HepG2 (cell line): ENCODE measurements around the gene MINDY1. TPM values are rescaled to one million over a fixed set of nuclear protein-coding genes. Genes with fewer than 3 reads are reported as not detected.

Experiments used
- ATAC-seq: fragments of 200-7000 bp; cut with Tn5 transposase; 3 replicates; pipeline ENCODE4 v1.9.1; 2020; ENCODE audit warnings: mild to moderate bottlenecking, moderate library complexity
- BruUV-seq: library from RNA; stranded (reverse); fragments of 400-500 nt; replicated peaks from 2 replicates; lab custom pipeline; 2021; lab: Mats Ljungman, UMichigan
- CTCF ChIA-PET: fragments of 300-600 bp; formaldehyde crosslinking; extraction: SDS; loops from one replicate; lab custom pipeline; 2021; ENCODE audit warnings: low total read pairs, inconsistent platforms, low intra/inter-chr PET ratio; lab: Yijun Ruan, JAX
- POLR2A ChIA-PET: fragments of 350-600 bp; sonication (Branson Sonifier 250); formaldehyde crosslinking; loops from one replicate; lab custom pipeline; 2020; ENCODE audit warnings: antibody characterized with exemption, inconsistent platforms; lab: Yijun Ruan, JAX
- DNase-seq: peaks from one replicate; pipeline ENCODE4 v3.0.0-alpha.2; 2015; ENCODE audit warnings: low spot score
- FAIRE-seq: peaks from 3 replicates; lab custom pipeline; 2011; peaks lifted over from hg19 to GRCh38; lab: Jason Lieb, UNC
- H2AFZ ChIP-seq: one replicate; pipeline ENCODE4 v1.6.1; 2011; ENCODE audit warnings: low read length, inconsistent platforms
- H3K27ac ChIP-seq: fragments of 300-600 bp; 3 replicates; pipeline ENCODE4 v1.8.0; 2011; ENCODE audit warnings: mixed run types, mild to moderate bottlenecking, mixed read lengths, low read length, inconsistent platforms; ENCODE audit not compliant: insufficient read depth; ENCODE audit errors: extremely low read length
- H3K27me3 ChIP-seq, 2 experiments: fragments of 200-600 bp in 1 of 2; 2 replicates in 1 of 2; 3 replicates in 1 of 2; pipeline versions ENCODE4 v1.6.0 to v1.8.0; 2011; ENCODE audit warnings: low read length in 2 of 2, mild to moderate bottlenecking in 2 of 2, moderate library complexity in 2 of 2, inconsistent platforms in 1 of 2; ENCODE audit not compliant: insufficient read depth in 2 of 2, control insufficient read depth in 1 of 2
- H3K36me3 ChIP-seq, 2 experiments: fragments of 200-600 bp in 1 of 2; replicated peaks in 1 of 2; 2 replicates in 1 of 2; 3 replicates in 1 of 2; pipeline versions ENCODE4 v1.5.1 to v1.8.0; 2011; ENCODE audit warnings: low read length in 2 of 2, inconsistent platforms in 1 of 2; ENCODE audit not compliant: insufficient read depth in 2 of 2, control insufficient read depth in 1 of 2
- H3K4me1 ChIP-seq: 2 replicates; pipeline ENCODE4 v1.5.1; 2012; ENCODE audit warnings: low read length, inconsistent platforms; ENCODE audit not compliant: insufficient read depth
- H3K4me2 ChIP-seq: 2 replicates; pipeline ENCODE4 v1.6.0; 2011; ENCODE audit warnings: low read depth, low read length, inconsistent platforms
- H3K4me3 ChIP-seq, 3 experiments: fragments of 200-600 bp in 1 of 3; sonication (generic), shearing (Covaris generic) in 1 of 3; replicated peaks in 1 of 3; 2 replicates each; pipeline ENCODE4 v1.5.1; 2011 to 2016; ENCODE audit warnings: low read length in 3 of 3, inconsistent platforms in 2 of 3, low read depth in 2 of 3, mild to moderate bottlenecking in 2 of 3, control low read depth in 1 of 3, mixed read lengths in 1 of 3; ENCODE audit not compliant: insufficient read depth in 1 of 3
- H3K79me2 ChIP-seq: one replicate; pipeline ENCODE4 v1.6.1; 2011; ENCODE audit warnings: low read length, inconsistent platforms; ENCODE audit not compliant: insufficient read depth
- H3K9ac ChIP-seq: 2 replicates; pipeline ENCODE4 v1.6.0; 2011; ENCODE audit warnings: mild to moderate bottlenecking, low read depth, low read length, inconsistent platforms; ENCODE audit not compliant: insufficient read depth
- H3K9me3 ChIP-seq: 2 replicates; pipeline ENCODE4 v1.5.1; 2012; ENCODE audit warnings: mild to moderate bottlenecking, low read length
- H4K20me1 ChIP-seq: 2 replicates; pipeline ENCODE4 v1.6.0; 2011; ENCODE audit warnings: inconsistent platforms, mild to moderate bottlenecking, low read length, moderate library complexity; ENCODE audit not compliant: insufficient read depth
- CHD2 ChIP-seq: IDR thresholded peaks from 2 replicates; pipeline ENCODE4 v1.6.1; 2011; ENCODE audit warnings: low read depth, low read length, improper control_type of control experiment
- EEA1 ChIP-seq: sonication (generic); formaldehyde crosslinking; IDR thresholded peaks from 2 replicates; pipeline ENCODE4 v1.5.1; 2020; ENCODE audit warnings: mild to moderate bottlenecking, missing genetic modification reagents, borderline replicate concordance
- EHMT2 ChIP-seq: fragments of 200-600 bp; sonication (generic); IDR thresholded peaks from 2 replicates; pipeline ENCODE4 v1.7.0; 2017; ENCODE audit warnings: antibody characterized with exemption, low read depth, low read length, borderline replicate concordance
- JUND ChIP-seq: sonication (generic); formaldehyde crosslinking; IDR thresholded peaks from 2 replicates; pipeline ENCODE4 v1.8.0; 2022; ENCODE audit warnings: mild to moderate bottlenecking, missing genetic modification reagents
- NR3C1 ChIP-seq: sonication (generic); formaldehyde crosslinking; IDR thresholded peaks from 2 replicates; pipeline ENCODE4 v1.4.0; 2020; ENCODE audit warnings: missing genetic modification reagents
- POGZ ChIP-seq: sonication (generic); formaldehyde crosslinking; IDR thresholded peaks from 2 replicates; pipeline ENCODE4 v1.4.0; 2020; ENCODE audit warnings: mild to moderate bottlenecking, missing genetic modification reagents
- POLR2A ChIP-seq, 2 experiments: IDR thresholded peaks; 2 replicates each; pipeline ENCODE4 v1.6.1; 2011; ENCODE audit warnings: low read depth in 2 of 2, low read length in 2 of 2, mild to moderate bottlenecking in 1 of 2, moderate library complexity in 1 of 2; ENCODE audit not compliant: insufficient read depth in 1 of 2
- TBX2 ChIP-seq: sonication (generic); formaldehyde crosslinking; IDR thresholded peaks from 2 replicates; pipeline ENCODE4 v1.5.0; 2020; ENCODE audit warnings: missing genetic modification reagents, mild to moderate bottlenecking, borderline replicate concordance
- TBX3 ChIP-seq: fragments of 450-650 bp; IDR thresholded peaks from 2 replicates; pipeline ENCODE4 v1.6.1; 2017; ENCODE audit warnings: antibody characterized with exemption, mild to moderate bottlenecking, inconsistent platforms, borderline replicate concordance
- TGIF2 ChIP-seq: IDR thresholded peaks from 2 replicates; pipeline ENCODE4 v1.6.1; 2016; ENCODE audit warnings: control low read depth, missing compliant biosample characterization
- ZFP36L1 ChIP-seq: sonication (generic); formaldehyde crosslinking; IDR thresholded peaks from 2 replicates; pipeline ENCODE4 v1.8.0; 2022; ENCODE audit warnings: mild to moderate bottlenecking, missing genetic modification reagents, moderate library complexity
- ZNF224 ChIP-seq: sonication (generic); formaldehyde crosslinking; IDR thresholded peaks from 2 replicates; pipeline ENCODE4 v1.5.0; 2020; ENCODE audit warnings: mild to moderate bottlenecking, missing genetic modification reagents
- ZNF317 ChIP-seq: sonication (generic); formaldehyde crosslinking; IDR thresholded peaks from 2 replicates; pipeline ENCODE4 v1.5.0; 2020; ENCODE audit warnings: mild to moderate bottlenecking, missing genetic modification reagents
- ZNF335 ChIP-seq: sonication (generic); formaldehyde crosslinking; IDR thresholded peaks from 2 replicates; pipeline ENCODE4 v1.4.0; 2020; ENCODE audit warnings: missing genetic modification reagents
- ZNF337 ChIP-seq: sonication (generic); formaldehyde crosslinking; IDR thresholded peaks from 2 replicates; pipeline ENCODE4 v1.5.1; 2020; ENCODE audit warnings: missing genetic modification reagents, low read depth, mild to moderate bottlenecking, borderline replicate concordance
- ZNF556 ChIP-seq: sonication (generic); formaldehyde crosslinking; IDR thresholded peaks from 2 replicates; pipeline ENCODE4 v1.4.0; 2020; ENCODE audit warnings: mild to moderate bottlenecking, missing genetic modification reagents, borderline replicate concordance
- ZNF607 ChIP-seq: sonication (generic); formaldehyde crosslinking; IDR thresholded peaks from 2 replicates; pipeline ENCODE4 v1.5.1; 2020; ENCODE audit warnings: missing genetic modification reagents, mild to moderate bottlenecking, borderline replicate concordance
- ZNF614 ChIP-seq: IDR thresholded peaks from 2 replicates; pipeline ENCODE4 v1.6.1; 2018; ENCODE audit warnings: missing biosample characterization, missing genetic modification reagents, inconsistent platforms, borderline replicate concordance
- ZNF629 ChIP-seq: sonication (generic); formaldehyde crosslinking; conservative IDR thresholded peaks from 2 replicates; pipeline ENCODE4 v1.5.0; 2020; ENCODE audit warnings: missing genetic modification reagents
- ZNF670 ChIP-seq: sonication (generic); formaldehyde crosslinking; IDR thresholded peaks from 2 replicates; pipeline ENCODE4 v1.8.0; 2022; ENCODE audit warnings: mild to moderate bottlenecking, missing genetic modification reagents, borderline replicate concordance
- ZNF792 ChIP-seq: IDR thresholded peaks from 2 replicates; pipeline ENCODE4 v1.6.1; 2016
- WGBS: methylation state at CpG from one replicate; pipeline ENCODE4 v1.1.6; 2017; ENCODE audit warnings: low lambda C conversion rate; 5-methylcytosine and 5-hydroxymethylcytosine counted together
- in situ Hi-C: cut with HindIII; loops from 2 replicates; pipeline ENCODE4 v1.10.0; 2017; ENCODE audit warnings: low pct_unique_long_range_greater_than_20kb; ENCODE audit not compliant: extremely low pct_ligation_motif_present
- intact Hi-C: fragments of 100-400 bp; cut with micrococcal nuclease; formaldehyde crosslinking; loops from one replicate; pipeline ENCODE4 v1.10.0; 2022; ENCODE audit not compliant: unreplicated experiment
- polyA plus RNA-seq, 8 experiments: library from polyadenylated mRNA; depleted of rRNA in 3 of 8; stranded (reverse) in 7 of 8; unstranded in 1 of 8; fragments of >200 nt; fragmentation: Illumina TruSeq in 4 of 8; extraction: Trizol in 4 of 8; gene quantifications; 2 replicates each; pipeline versions ENCODE4 v1.2.1 to v1.2.3, GENCODE V29; 2011 to 2016; ENCODE audit warnings: low read depth in 4 of 8, missing spikeins in 1 of 8, mixed read lengths in 1 of 8; ENCODE audit not compliant: insufficient read depth in 1 of 8
- total RNA-seq, 5 experiments: library from RNA; depleted of rRNA; stranded (reverse); fragments of >200 nt; fragmentation: Illumina TruSeq; extraction: Trizol; gene quantifications; 2 replicates each; pipeline ENCODE4 v1.2.3, GENCODE V29; 2016; ENCODE audit warnings: low read depth in 1 of 5
- TF ChIP-seq, protein P1 (sequence below), 2 experiments: sonication (generic) in 1 of 2; formaldehyde crosslinking in 1 of 2; IDR thresholded peaks; 2 replicates each; pipeline versions ENCODE4 v1.4.0 to v1.6.1; 2016 to 2020; ENCODE audit warnings: borderline replicate concordance in 1 of 2, low read depth in 1 of 2, mild to moderate bottlenecking in 1 of 2, missing genetic modification reagents in 1 of 2

The MINDY1 gene
- total and polyA plus RNA-seq, 2 of the 13 experiments (the other 11 are each of a cell fraction or from before 2014, with no cell fraction given), result 11.1 to 15.0 TPM

DNA sequence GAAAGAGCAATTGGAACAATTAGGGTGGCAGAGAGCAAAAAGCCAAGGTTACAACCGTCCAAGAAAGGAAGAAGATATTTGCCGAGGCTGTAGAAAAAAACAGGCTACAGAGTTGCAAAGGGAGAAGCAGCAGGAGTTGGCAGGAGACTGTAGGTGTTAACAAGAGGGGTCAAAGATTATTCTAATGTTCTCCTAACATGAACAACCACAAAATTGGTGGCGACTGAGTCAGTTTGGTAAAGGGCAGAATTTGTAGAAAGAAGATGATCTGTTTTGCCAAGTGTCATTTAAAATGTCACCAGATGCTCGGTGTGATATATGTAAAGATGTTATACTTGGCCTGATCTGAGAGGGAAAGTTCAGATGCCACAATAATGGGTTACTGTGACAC is 1.1 kb upstream of the MINDY1 start:
- WGBS, result 1% methylated on average over 4 of the region's 4 CpGs
- DNase-seq (no peak), FAIRE-seq (no peak), ATAC-seq (no peak)
- Histone ChIP-seq H3K27ac (peak overlapping the region; percentile 100), H3K9ac (peak overlapping the region; percentile 98), H3K79me2 (peaks cover 34% of the 10 kb centered on the region), H3K9me3 (no peaks in the 10 kb centered on the region), H3K4me3 (peak overlapping the region; percentile 61 to 99 (median 69)), H3K4me2 (peak overlapping the region; percentile 99), H3K4me1 (peaks cover 77% of the 10 kb centered on the region), H3K27me3 (no peaks in the 10 kb centered on the region; a peak in 1 of 5 replicates), H2AFZ (no peak overlapping the region), H3K36me3 (no peaks in the 10 kb centered on the region), H4K20me1 (no peaks in the 10 kb centered on the region)
- CTCF ChIA-PET, result interaction anchor here (0.9 to 1.4 kb wide), 2 partner anchors 27 to 29 kb away, joined by 3 read pairs; no protein-coding TSS in a partner anchor
- BruUV-seq, result no TSS peak
- POLR2A ChIA-PET, result interaction anchor here (3.5 to 9.1 kb wide), 3 partner anchors 12 to 34 kb away, joined by 55 to 150 read pairs (median 99); partner anchors contain the start of genes ANXA9 and CERS2
- intact Hi-C loops, result loop anchor here (5.0 kb wide), 2 partner anchors 36 to 39 kb away; partner anchors contain the start of genes C1orf56 and CERS2
- in situ Hi-C loops, result no loop called here
- TF ChIP-seq TBX3 (peak; percentile 61; the same call in 1 of the 2 replicates), TBX2 (CRISPR knock-in tag) (no peak), POLR2A (IDR thresholded peaks at IDR 0.05; ENCODE audit: insufficient read depth in 1 of 2, low read depth in 2 of 2, low read length in 2 of 2) (peak in 1 of 2 experiments; percentile 77; a peak in 1 of 4 replicates), ZNF792 (CRISPR knock-in tag) (peak; percentile 7; the same call in 1 of the 2 replicates), TGIF2 (CRISPR knock-in tag) (peak; percentile 16; the same call in 1 of the 2 replicates), ZNF335 (CRISPR knock-in tag) (0 out of 2 replicates have a peak, but pooled peaks have one; percentile 41), ZNF224 (CRISPR knock-in tag) (no peak), ZNF317 (0 out of 2 replicates have a peak, but pooled peaks have one; percentile 9), ZNF670 (peak; percentile 72; the same call in 1 of the 2 replicates), ZNF337 (CRISPR knock-in tag) (0 out of 2 replicates have a peak, but pooled peaks have one; percentile 4), POGZ (no peak), ZNF629 (CRISPR knock-in tag) (0 out of 2 replicates have a peak, but pooled peaks have one; percentile 26), CHD2 (no peak), ZNF556 (no peak), NR3C1 (CRISPR knock-in tag) (no peak), ZNF614 (CRISPR knock-in tag) (no peak), ZNF607 (CRISPR knock-in tag) (peak; percentile 41; the same call in 1 of the 2 replicates), ZFP36L1 (CRISPR knock-in tag) (no peak), JUND (0 out of 2 replicates have a peak, but pooled peaks have one; percentile 43), EHMT2 (0 out of 2 replicates have a peak, but pooled peaks have one; percentile 13), EEA1 (CRISPR knock-in tag) (no peak)
- TF ChIP-seq, protein P1, sequence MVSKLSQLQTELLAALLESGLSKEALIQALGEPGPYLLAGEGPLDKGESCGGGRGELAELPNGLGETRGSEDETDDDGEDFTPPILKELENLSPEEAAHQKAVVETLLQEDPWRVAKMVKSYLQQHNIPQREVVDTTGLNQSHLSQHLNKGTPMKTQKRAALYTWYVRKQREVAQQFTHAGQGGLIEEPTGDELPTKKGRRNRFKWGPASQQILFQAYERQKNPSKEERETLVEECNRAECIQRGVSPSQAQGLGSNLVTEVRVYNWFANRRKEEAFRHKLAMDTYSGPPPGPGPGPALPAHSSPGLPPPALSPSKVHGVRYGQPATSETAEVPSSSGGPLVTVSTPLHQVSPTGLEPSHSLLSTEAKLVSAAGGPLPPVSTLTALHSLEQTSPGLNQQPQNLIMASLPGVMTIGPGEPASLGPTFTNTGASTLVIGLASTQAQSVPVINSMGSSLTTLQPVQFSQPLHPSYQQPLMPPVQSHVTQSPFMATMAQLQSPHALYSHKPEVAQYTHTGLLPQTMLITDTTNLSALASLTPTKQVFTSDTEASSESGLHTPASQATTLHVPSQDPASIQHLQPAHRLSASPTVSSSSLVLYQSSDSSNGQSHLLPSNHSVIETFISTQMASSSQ (IDR thresholded peaks at IDR 0.05; ENCODE audit: low read depth), result no peak
- TF ChIP-seq, protein P1 (CRISPR knock-in tag; IDR thresholded peaks at IDR 0.05; ENCODE audit: borderline replicate concordance), result no peak
